Panc1 (cell line): ENCODE results near the gene IGLON5.

Experiments used
- POLR2AphosphoS5 ChIP-seq: IDR thresholded peaks from 2 replicates; pipeline ENCODE4 v1.6.1; 2012; ENCODE audit warnings: mild to moderate bottlenecking, low read depth, low read length, moderate library complexity
- TCF7L2 ChIP-seq: IDR thresholded peaks from 2 replicates; pipeline ENCODE4 v1.6.1; 2011; ENCODE audit warnings: mild to moderate bottlenecking, low read depth, low read length, inconsistent platforms
- TF ChIP-seq, protein P1 (sequence below): fragments of 450-650 bp; IDR thresholded peaks from 2 replicates; pipeline ENCODE4 v1.5.1; 2017; ENCODE audit warnings: mild to moderate bottlenecking
- TF ChIP-seq, protein P2 (sequence below), 2 experiments: IDR thresholded peaks; 2 replicates each; pipeline ENCODE4 v1.6.1; 2011 to 2012; ENCODE audit warnings: low read depth in 2 of 2, control low read depth in 1 of 2, low read length in 1 of 2, mild to moderate bottlenecking in 1 of 2, moderate library complexity in 1 of 2; ENCODE audit not compliant: insufficient read depth in 1 of 2

DNA sequence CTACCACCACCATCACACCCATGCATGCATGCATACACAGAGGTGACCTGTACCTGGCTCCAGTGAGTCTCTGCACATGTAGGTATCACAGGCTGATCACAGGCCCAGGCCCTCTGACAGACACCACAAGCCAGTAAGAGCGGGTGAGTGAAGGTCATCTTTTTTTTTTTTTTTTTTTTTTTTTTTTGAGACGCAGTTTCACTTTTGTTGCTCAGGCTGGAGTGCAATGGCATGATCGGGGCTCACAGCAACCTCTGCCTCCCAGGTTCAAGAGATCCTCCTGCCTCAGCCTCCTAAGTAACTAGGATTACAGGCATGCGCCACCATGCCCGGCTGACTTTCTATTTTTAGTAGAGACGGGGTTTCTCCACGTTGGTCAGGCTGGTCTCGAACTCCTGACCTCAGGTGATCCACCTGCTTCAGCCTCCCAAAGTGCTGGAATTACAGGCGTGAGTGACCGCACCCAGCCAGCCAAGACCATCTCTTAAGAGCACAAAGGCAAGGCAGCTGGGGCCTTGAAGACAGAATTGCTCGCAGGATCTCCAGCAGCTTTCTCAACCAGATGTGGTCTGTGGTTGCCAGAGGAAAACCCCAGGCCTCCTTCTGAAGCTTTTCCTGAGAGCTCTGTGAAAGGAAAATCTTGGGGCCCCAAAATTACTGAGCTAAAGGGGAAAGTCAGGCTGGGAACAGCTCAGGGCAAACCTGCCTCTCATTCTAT is 64.2 kb downstream of the IGLON5 start:
- TF ChIP-seq, protein P1, sequence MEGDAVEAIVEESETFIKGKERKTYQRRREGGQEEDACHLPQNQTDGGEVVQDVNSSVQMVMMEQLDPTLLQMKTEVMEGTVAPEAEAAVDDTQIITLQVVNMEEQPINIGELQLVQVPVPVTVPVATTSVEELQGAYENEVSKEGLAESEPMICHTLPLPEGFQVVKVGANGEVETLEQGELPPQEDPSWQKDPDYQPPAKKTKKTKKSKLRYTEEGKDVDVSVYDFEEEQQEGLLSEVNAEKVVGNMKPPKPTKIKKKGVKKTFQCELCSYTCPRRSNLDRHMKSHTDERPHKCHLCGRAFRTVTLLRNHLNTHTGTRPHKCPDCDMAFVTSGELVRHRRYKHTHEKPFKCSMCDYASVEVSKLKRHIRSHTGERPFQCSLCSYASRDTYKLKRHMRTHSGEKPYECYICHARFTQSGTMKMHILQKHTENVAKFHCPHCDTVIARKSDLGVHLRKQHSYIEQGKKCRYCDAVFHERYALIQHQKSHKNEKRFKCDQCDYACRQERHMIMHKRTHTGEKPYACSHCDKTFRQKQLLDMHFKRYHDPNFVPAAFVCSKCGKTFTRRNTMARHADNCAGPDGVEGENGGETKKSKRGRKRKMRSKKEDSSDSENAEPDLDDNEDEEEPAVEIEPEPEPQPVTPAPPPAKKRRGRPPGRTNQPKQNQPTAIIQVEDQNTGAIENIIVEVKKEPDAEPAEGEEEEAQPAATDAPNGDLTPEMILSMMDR, result no peak
- TF ChIP-seq, protein P2, sequence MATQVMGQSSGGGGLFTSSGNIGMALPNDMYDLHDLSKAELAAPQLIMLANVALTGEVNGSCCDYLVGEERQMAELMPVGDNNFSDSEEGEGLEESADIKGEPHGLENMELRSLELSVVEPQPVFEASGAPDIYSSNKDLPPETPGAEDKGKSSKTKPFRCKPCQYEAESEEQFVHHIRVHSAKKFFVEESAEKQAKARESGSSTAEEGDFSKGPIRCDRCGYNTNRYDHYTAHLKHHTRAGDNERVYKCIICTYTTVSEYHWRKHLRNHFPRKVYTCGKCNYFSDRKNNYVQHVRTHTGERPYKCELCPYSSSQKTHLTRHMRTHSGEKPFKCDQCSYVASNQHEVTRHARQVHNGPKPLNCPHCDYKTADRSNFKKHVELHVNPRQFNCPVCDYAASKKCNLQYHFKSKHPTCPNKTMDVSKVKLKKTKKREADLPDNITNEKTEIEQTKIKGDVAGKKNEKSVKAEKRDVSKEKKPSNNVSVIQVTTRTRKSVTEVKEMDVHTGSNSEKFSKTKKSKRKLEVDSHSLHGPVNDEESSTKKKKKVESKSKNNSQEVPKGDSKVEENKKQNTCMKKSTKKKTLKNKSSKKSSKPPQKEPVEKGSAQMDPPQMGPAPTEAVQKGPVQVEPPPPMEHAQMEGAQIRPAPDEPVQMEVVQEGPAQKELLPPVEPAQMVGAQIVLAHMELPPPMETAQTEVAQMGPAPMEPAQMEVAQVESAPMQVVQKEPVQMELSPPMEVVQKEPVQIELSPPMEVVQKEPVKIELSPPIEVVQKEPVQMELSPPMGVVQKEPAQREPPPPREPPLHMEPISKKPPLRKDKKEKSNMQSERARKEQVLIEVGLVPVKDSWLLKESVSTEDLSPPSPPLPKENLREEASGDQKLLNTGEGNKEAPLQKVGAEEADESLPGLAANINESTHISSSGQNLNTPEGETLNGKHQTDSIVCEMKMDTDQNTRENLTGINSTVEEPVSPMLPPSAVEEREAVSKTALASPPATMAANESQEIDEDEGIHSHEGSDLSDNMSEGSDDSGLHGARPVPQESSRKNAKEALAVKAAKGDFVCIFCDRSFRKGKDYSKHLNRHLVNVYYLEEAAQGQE (IDR thresholded peaks at IDR 0.05; ENCODE audit: insufficient read depth in 1 of 2, low read depth in 2 of 2, low read length in 1 of 2), result no peak
- TF ChIP-seq POLR2AphosphoS5, result no peak
- no peak for TF ChIP-seq TCF7L2
